GM12878 (cell line): ENCODE results near the gene RASAL2. TPM values are rescaled to one million over a fixed set of nuclear protein-coding genes. Genes with fewer than 3 reads are reported as not detected.

Experiments
- ATAC-seq: fragments of 200-7000 bp; cut with Tn5 transposase; 3 replicates; pipeline ENCODE4 v1.9.1; 2020; ENCODE audit warnings: mild to moderate bottlenecking, moderate library complexity
- BruUV-seq: library from RNA; stranded (reverse); fragments of 400-500 nt; replicated peaks from 2 replicates; lab custom pipeline; 2021; lab: Mats Ljungman, UMichigan
- CTCF ChIA-PET: fragments of 300-600 bp; sonication (Branson Sonifier 250); formaldehyde crosslinking; extraction: SDS; loops from one replicate; lab custom pipeline; 2021; ENCODE audit warnings: inconsistent platforms; lab: Yijun Ruan, JAX
- POLR2A ChIA-PET: fragments of 350-600 bp; formaldehyde crosslinking; extraction: SDS; loops from one replicate; lab custom pipeline; 2021; ENCODE audit warnings: inconsistent platforms; lab: Charles Lee
- RAD21 ChIA-PET: fragments of 300-600 bp; sonication (Branson Sonifier 250); formaldehyde crosslinking; loops from one replicate; lab custom pipeline; 2023; ENCODE audit warnings: antibody characterized with exemption; ENCODE audit not compliant: unreplicated experiment; lab: Charles Lee
- SMC1A ChIA-PET: fragments of 300-600 bp; sonication (Branson Sonifier 250); formaldehyde crosslinking; loops from one replicate; lab custom pipeline; 2023; ENCODE audit not compliant: unreplicated experiment, uncharacterized antibody; lab: Charles Lee
- DNase-seq: peaks from one replicate; pipeline ENCODE4 v3.0.0-alpha.2; 2011; ENCODE audit warnings: low read depth, low spot score
- FAIRE-seq: peaks from 3 replicates; lab custom pipeline; 2011; peaks lifted over from hg19 to GRCh38; lab: Jason Lieb, UNC
- H2AFZ ChIP-seq: 2 replicates; pipeline ENCODE4 v1.6.0; 2011; ENCODE audit warnings: low read depth, low read length, control low read depth; ENCODE audit not compliant: control insufficient read depth
- H3K27ac ChIP-seq: 2 replicates; pipeline ENCODE4 v1.5.1; 2011; ENCODE audit warnings: control low read depth; ENCODE audit not compliant: control insufficient read depth, insufficient read depth
- H3K27me3 ChIP-seq, 2 experiments: replicated peaks in 1 of 2; 2 replicates each; pipeline versions ENCODE4 v1.6.0 to v1.6.1; 2011; ENCODE audit warnings: low read length in 1 of 2; ENCODE audit not compliant: control insufficient read depth in 2 of 2, insufficient read depth in 2 of 2
- H3K36me3 ChIP-seq, 2 experiments: 2 replicates each; pipeline ENCODE4 v1.5.1; 2011; ENCODE audit warnings: low read length in 1 of 2; ENCODE audit not compliant: control insufficient read depth in 2 of 2, insufficient read depth in 2 of 2
- H3K4me1 ChIP-seq: 2 replicates; pipeline ENCODE4 v1.6.1; 2011; ENCODE audit warnings: mild to moderate bottlenecking, low read length, moderate library complexity, mixed read lengths; ENCODE audit not compliant: control insufficient read depth, insufficient read depth
- H3K4me2 ChIP-seq: 2 replicates; pipeline ENCODE4 v1.6.0; 2011; ENCODE audit warnings: control low read depth; ENCODE audit not compliant: control insufficient read depth, insufficient read depth
- H3K4me3 ChIP-seq: fragments of 200-600 bp; sonication (generic); 2 replicates; pipeline ENCODE4 v1.5.1; 2016
- H3K79me2 ChIP-seq: 2 replicates; pipeline ENCODE4 v1.6.0; 2011; ENCODE audit warnings: low read length; ENCODE audit not compliant: control insufficient read depth, insufficient read depth
- H3K9ac ChIP-seq: 2 replicates; pipeline ENCODE4 v1.8.0; 2011; ENCODE audit warnings: low read length, control low read depth, mixed read lengths; ENCODE audit not compliant: control insufficient read depth, insufficient read depth
- H3K9me3 ChIP-seq: replicated peaks from 3 replicates; pipeline ENCODE4 v1.5.1; 2011; ENCODE audit warnings: mild to moderate bottlenecking, low read length; ENCODE audit not compliant: control insufficient read depth, insufficient read depth
- H4K20me1 ChIP-seq: 2 replicates; pipeline ENCODE4 v1.6.0; 2011; ENCODE audit not compliant: control insufficient read depth, insufficient read depth
- ATF7 ChIP-seq: fragments of 450-650 bp; IDR thresholded peaks from 2 replicates; pipeline ENCODE4 v1.6.1; 2016; ENCODE audit warnings: low read depth, mild to moderate bottlenecking
- BHLHE40 ChIP-seq, 2 experiments: fragments of 450-650 bp in 1 of 2; IDR thresholded peaks; 2 replicates each; pipeline ENCODE4 v1.6.1; 2011 to 2017; ENCODE audit warnings: low read depth in 2 of 2, borderline replicate concordance in 1 of 2, improper control_type of control experiment in 1 of 2, low read length in 1 of 2, mild to moderate bottlenecking in 1 of 2
- FOS ChIP-seq: IDR thresholded peaks from 3 replicates; pipeline ENCODE4 v1.6.1; 2011; ENCODE audit warnings: borderline replicate concordance; ENCODE audit not compliant: insufficient read length; ENCODE audit errors: extremely low read depth
- GATAD2B ChIP-seq: fragments of 450-650 bp; conservative IDR thresholded peaks from 2 replicates; pipeline ENCODE4 v1.6.1; 2017; ENCODE audit warnings: low read depth, mild to moderate bottlenecking, moderate library complexity
- HCFC1 ChIP-seq: fragments of 150-350 bp; IDR thresholded peaks from 2 replicates; pipeline ENCODE4 v1.6.1; 2014; ENCODE audit warnings: low read length
- JUNB ChIP-seq: IDR thresholded peaks from 2 replicates; pipeline ENCODE4 v1.6.1; 2016; ENCODE audit warnings: antibody characterized with exemption, mild to moderate bottlenecking
- NFYA ChIP-seq: IDR thresholded peaks from 2 replicates; pipeline ENCODE4 v1.6.1; 2011; ENCODE audit warnings: low read depth, mild to moderate bottlenecking, low read length, improper control_type of control experiment, borderline replicate concordance
- PAX8 ChIP-seq: fragments of 450-650 bp; IDR thresholded peaks from 2 replicates; pipeline ENCODE4 v1.6.1; 2017; ENCODE audit warnings: mild to moderate bottlenecking, moderate library complexity
- RAD51 ChIP-seq: fragments of 450-650 bp; IDR thresholded peaks from 2 replicates; pipeline ENCODE4 v1.6.1; 2016; ENCODE audit warnings: moderate library complexity, mild to moderate bottlenecking, inconsistent platforms
- RCOR1 ChIP-seq: conservative IDR thresholded peaks from 2 replicates; pipeline ENCODE4 v1.6.1; 2012; ENCODE audit warnings: low read depth, low read length, improper control_type of control experiment
- RELA ChIP-seq: fragments of 450-650 bp; IDR thresholded peaks from 2 replicates; pipeline ENCODE4 v1.8.0; 2014; ENCODE audit warnings: borderline replicate concordance; ENCODE audit not compliant: partially characterized antibody
- SMAD1 ChIP-seq: fragments of 450-650 bp; IDR thresholded peaks from 2 replicates; pipeline ENCODE4 v1.6.1; 2018; ENCODE audit warnings: mild to moderate bottlenecking, low read depth; ENCODE audit not compliant: partially characterized antibody
- TCF12 ChIP-seq: IDR thresholded peaks from 2 replicates; pipeline ENCODE4 v1.6.1; 2011; ENCODE audit warnings: low read depth, mild to moderate bottlenecking, low read length
- WGBS: methylation state at CpG from one replicate; pipeline ENCODE4 v1.1.6; 2016; ENCODE audit warnings: low lambda C conversion rate; ENCODE audit not compliant: insufficient replicate concordance, insufficient coverage; ENCODE audit errors: missing lambda C conversion rate; 5-methylcytosine and 5-hydroxymethylcytosine counted together
- in situ Hi-C: fragments of 300-500 bp; cut with MboI; formaldehyde crosslinking; loops from 9 replicates; pipeline ENCODE4 v1.14.3; 2018; ENCODE audit warnings: mixed read lengths
- intact Hi-C: fragments of 100-400 bp; cut with micrococcal nuclease; formaldehyde crosslinking; loops from one replicate; pipeline ENCODE4 v1.14.2; 2022; ENCODE audit not compliant: unreplicated experiment
- polyA plus RNA-seq, 11 experiments: library from polyadenylated mRNA; depleted of rRNA in 4 of 11; unstranded in 6 of 11; stranded (reverse) in 5 of 11; fragments of >200 nt; fragmentation: Nextera tagmentation in 4 of 11; fragmentation: Illumina TruSeq in 1 of 11; extraction: Ambion mirVana in 4 of 11; extraction: Trizol in 1 of 11; gene quantifications; 1 replicate in 1 of 11; 2 replicates in 10 of 11; pipeline versions ENCODE4 v1.2.1 to v1.2.3, GENCODE V29; 2011 to 2016; ENCODE audit warnings: inconsistent platforms in 2 of 11, missing spikeins in 2 of 11, low read depth in 1 of 11
- total RNA-seq, 4 experiments: library from RNA; depleted of rRNA in 3 of 4; stranded (reverse); fragments of >200 nt in 3 of 4; fragmentation: Illumina TruSeq in 1 of 4; extraction: Trizol in 1 of 4; gene quantifications; 2 replicates each; pipeline versions ENCODE4 v1.2.1 to v1.2.3, GENCODE V29; 2013 to 2021
- TF ChIP-seq, protein P1 (sequence below): IDR thresholded peaks from 2 replicates; pipeline ENCODE4 v1.6.1; 2011; ENCODE audit warnings: borderline replicate concordance, low read depth, mild to moderate bottlenecking, moderate library complexity, mixed read lengths, low read length; ENCODE audit not compliant: insufficient read depth; ENCODE audit errors: extremely low read length

Gene RASAL2
- total and polyA plus RNA-seq, 10 of the 15 experiments (the other 5 are each of a cell fraction or from before 2014, with no cell fraction given): 0.02 to 6.9 (median 0.17) TPM; not detected in 1

GRCh38 chr1:178094739-178095645, 1.1 kb downstream of the RASAL2 start:
- RAD21 ChIA-PET: interaction anchor here (1.0 to 1.6 kb wide), 3 partner anchors 28 to 93 kb away, joined by 3 to 7 read pairs (median 5); no protein-coding TSS in a partner anchor
- Histone ChIP-seq H3K9me3 (no peaks in the 10 kb centered on the region), H3K4me1 (no peaks in the 10 kb centered on the region), H3K4me2 (peak overlapping the region; percentile 89), H3K27ac (no peak overlapping the region), H3K9ac (no peak overlapping the region), H2AFZ (peak overlapping the region; percentile 76; the same call in 1 of the 2 replicates), H3K4me3 (peak overlapping the region; percentile 56; the same call in 1 of the 2 replicates), H3K79me2 (no peaks in the 10 kb centered on the region)
- CTCF ChIA-PET: interaction anchor here (0.7 to 1.0 kb wide), 3 partner anchors 10 to 142 kb away, joined by 3 to 4 read pairs (median 3); no protein-coding TSS in a partner anchor
- peak; percentile 13 for FAIRE-seq
- 18% methylated on average over 11 of the region's 11 CpGs for WGBS
- TSS peak; percentile 69 for BruUV-seq
- POLR2A ChIA-PET: interaction anchor here (0.6 kb wide), 1 partner anchor 329 kb away, joined by 3 read pairs; no protein-coding TSS in a partner anchor
- intact Hi-C loops: no loop called here
- TF ChIP-seq NFYA: no peak
- TF ChIP-seq RAD51: 0 out of 2 replicates have a peak, but pooled peaks have one; percentile 36
- no peak for TF ChIP-seq RCOR1
- TF ChIP-seq PAX8: no peak
- TF ChIP-seq, protein P1, sequence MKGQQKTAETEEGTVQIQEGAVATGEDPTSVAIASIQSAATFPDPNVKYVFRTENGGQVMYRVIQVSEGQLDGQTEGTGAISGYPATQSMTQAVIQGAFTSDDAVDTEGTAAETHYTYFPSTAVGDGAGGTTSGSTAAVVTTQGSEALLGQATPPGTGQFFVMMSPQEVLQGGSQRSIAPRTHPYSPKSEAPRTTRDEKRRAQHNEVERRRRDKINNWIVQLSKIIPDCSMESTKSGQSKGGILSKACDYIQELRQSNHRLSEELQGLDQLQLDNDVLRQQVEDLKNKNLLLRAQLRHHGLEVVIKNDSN: peak; percentile 10
- TF ChIP-seq JUNB: no peak
- peak in 1 of 2 experiments; percentile 57; a peak in 2 of 4 replicates for TF ChIP-seq BHLHE40 (IDR thresholded peaks at IDR 0.05; ENCODE audit: borderline replicate concordance in 1 of 2, low read depth in 2 of 2, low read length in 1 of 2)
- TF ChIP-seq GATAD2B: no peak
- TF ChIP-seq RELA: no peak
- no peak for TF ChIP-seq SMAD1
- no peak for TF ChIP-seq ATF7
- TF ChIP-seq HCFC1: no peak
- TF ChIP-seq TCF12: no peak
- no peak for TF ChIP-seq FOS
- TF ChIP-seq, all 136 proteins: peak for 3
- SMC1A ChIA-PET: interaction anchor here (0.8 to 1.4 kb wide), 4 partner anchors 27 to 93 kb away, joined by 3 read pairs; no protein-coding TSS in a partner anchor
- ATAC-seq: no peak
- no peak for DNase-seq
- Histone ChIP-seq H3K36me3 (no peaks in the 10 kb centered on the region), H3K27me3 (peaks cover 2 to 14% of the 10 kb centered on the region in 2 experiments), H4K20me1 (no peaks in the 10 kb centered on the region)
- in situ Hi-C loops: no loop called here
